Loucy (cell line): ENCODE measurements around the gene PIR.

Source experiments
- H2AFZ ChIP-seq: fragments of 200-600 bp; sonication (generic); 2 replicates; pipeline ENCODE4 v1.6.0; 2016; ENCODE audit warnings: antibody characterized with exemption, mild to moderate bottlenecking, low read length, moderate library complexity
- H3F3A ChIP-seq: fragments of 200-600 bp; 2 replicates; pipeline ENCODE4 v1.6.0; 2016; ENCODE audit warnings: antibody characterized with exemption, low read depth, mild to moderate bottlenecking
- H3K27me3 ChIP-seq: fragments of 200-600 bp; sonication (generic); 2 replicates; pipeline ENCODE4 v1.6.1; 2014; ENCODE audit warnings: low read length, mild to moderate bottlenecking; ENCODE audit not compliant: insufficient read depth, poor library complexity, severe bottlenecking
- H3K36me3 ChIP-seq: fragments of 200-600 bp; sonication (generic); 2 replicates; pipeline ENCODE4 v1.6.1; 2016; ENCODE audit warnings: low read length; ENCODE audit not compliant: insufficient read depth
- H3K4me1 ChIP-seq: fragments of 200-600 bp; sonication (generic); 2 replicates; pipeline ENCODE4 v1.5.1; 2014; ENCODE audit warnings: low read length, mild to moderate bottlenecking; ENCODE audit not compliant: insufficient read depth, poor library complexity, severe bottlenecking
- H3K4me2 ChIP-seq: fragments of 200-600 bp; sonication (generic); 2 replicates; pipeline ENCODE4 v1.6.0; 2014; ENCODE audit warnings: antibody characterized with exemption, low read length, low read depth, mild to moderate bottlenecking; ENCODE audit not compliant: poor library complexity, severe bottlenecking
- H3K4me3 ChIP-seq: fragments of 200-600 bp; sonication (generic); 2 replicates; pipeline ENCODE4 v1.5.1; 2014; ENCODE audit warnings: low read length, mild to moderate bottlenecking, mixed read lengths; ENCODE audit not compliant: poor library complexity, severe bottlenecking
- H3K79me2 ChIP-seq: fragments of 200-600 bp; sonication (generic); 2 replicates; pipeline ENCODE4 v1.6.1; 2014; ENCODE audit warnings: low read length; ENCODE audit not compliant: insufficient read depth
- H3K9ac ChIP-seq: fragments of 200-600 bp; sonication (generic); 2 replicates; pipeline ENCODE4 v1.6.0; 2014; ENCODE audit warnings: mild to moderate bottlenecking, low read depth, low read length, moderate library complexity; ENCODE audit not compliant: poor library complexity, severe bottlenecking
- H3K9me2 ChIP-seq: fragments of 200-600 bp; sonication (generic); replicated peaks from 2 replicates; pipeline ENCODE4 v1.6.1; 2016; ENCODE audit warnings: low read depth, low read length, mixed read lengths
- H3K9me3 ChIP-seq: fragments of 200-600 bp; sonication (generic); 2 replicates; pipeline ENCODE4 v1.6.1; 2014; ENCODE audit warnings: mild to moderate bottlenecking, antibody characterized with exemption, low read length, low read depth; ENCODE audit not compliant: insufficient read depth
- H4K20me1 ChIP-seq: fragments of 200-600 bp; sonication (generic); 2 replicates; pipeline ENCODE4 v1.6.0; 2014; ENCODE audit warnings: antibody characterized with exemption, low read length, mild to moderate bottlenecking; ENCODE audit not compliant: insufficient read depth, poor library complexity, severe bottlenecking
- CTCF ChIP-seq: fragments of 200-600 bp; sonication (generic); conservative IDR thresholded peaks from 2 replicates; pipeline ENCODE4 v1.5.1; 2014; ENCODE audit warnings: mild to moderate bottlenecking, antibody characterized with exemption, low read length
- EZH2phosphoT487 ChIP-seq: fragments of 200-600 bp; IDR thresholded peaks from 2 replicates; pipeline ENCODE4 v1.6.1; 2018; ENCODE audit warnings: antibody characterized with exemption, mild to moderate bottlenecking, moderate library complexity, borderline replicate concordance

Gene PIR

GRCh38 chrX:15410947-15411346 lies 82.2 kb downstream of the PIR start:
- Histone ChIP-seq H3K9ac (no peak overlapping the region), H3K9me3 (no peaks in the 10 kb centered on the region), H3K4me3 (no peak overlapping the region), H4K20me1 (no peaks in the 10 kb centered on the region), H3K9me2 (no peaks in the 10 kb centered on the region), H3K27me3 (no peaks in the 10 kb centered on the region), H3F3A (no peaks in the 10 kb centered on the region), H3K79me2 (no peaks in the 10 kb centered on the region), H3K4me1 (peaks cover 19% of the 10 kb centered on the region), H3K36me3 (no peaks in the 10 kb centered on the region), H2AFZ (no peak overlapping the region), H3K4me2 (peak overlapping the region; percentile 35)
- TF ChIP-seq CTCF, result no peak
- no peak for TF ChIP-seq EZH2phosphoT487

GRCh38 chrX:15410430-15410829 lies 82.7 kb downstream of the PIR start:
- no peaks in the 10 kb centered on the region for H3K36me3 ChIP-seq
- H3K79me2 ChIP-seq, result no peaks in the 10 kb centered on the region
- H3K9me3 ChIP-seq, result no peaks in the 10 kb centered on the region
- H3K27me3 ChIP-seq, result no peaks in the 10 kb centered on the region
- H4K20me1 ChIP-seq, result no peaks in the 10 kb centered on the region
- H2AFZ ChIP-seq, result no peak overlapping the region
- H3K4me3 ChIP-seq, result no peak overlapping the region
- no peaks in the 10 kb centered on the region for H3K9me2 ChIP-seq
- TF ChIP-seq CTCF (no peak), EZH2phosphoT487 (no peak)
- H3K4me1 ChIP-seq, result peaks cover 24% of the 10 kb centered on the region
- H3F3A ChIP-seq, result no peaks in the 10 kb centered on the region
- no peak overlapping the region for H3K9ac ChIP-seq
- peak overlapping the region; percentile 35 for H3K4me2 ChIP-seq

GRCh38 chrX:15405846-15406245 lies 87.3 kb downstream of the PIR start:
- no peaks in the 10 kb centered on the region for H3K9me2 ChIP-seq
- TF ChIP-seq CTCF, result no peak
- TF ChIP-seq EZH2phosphoT487, result no peak
- no peaks in the 10 kb centered on the region for H3K79me2 ChIP-seq
- peak overlapping the region; percentile 70 for H3K9ac ChIP-seq
- peaks cover 11% of the 10 kb centered on the region; the same call in 1 of the 2 replicates for H3F3A ChIP-seq
- H3K27me3 ChIP-seq, result no peaks in the 10 kb centered on the region
- H3K4me1 ChIP-seq, result peaks cover 41% of the 10 kb centered on the region
- no peak overlapping the region for H3K4me3 ChIP-seq
- H4K20me1 ChIP-seq, result no peaks in the 10 kb centered on the region
- H3K4me2 ChIP-seq, result no peak overlapping the region
- no peaks in the 10 kb centered on the region for H3K9me3 ChIP-seq
- H3K36me3 ChIP-seq, result no peaks in the 10 kb centered on the region
- H2AFZ ChIP-seq, result no peak overlapping the region
